Kidney epithelial cell (primary cell): Measurements from ENCODE around the gene HNRNPA2B1. TPM values are rescaled to one million over a fixed set of nuclear protein-coding genes. Genes with fewer than 3 reads are reported as not detected.
"Not testable (repeated sequence)": the region's sequence is repeated elsewhere in the genome, so short reads cannot be mapped to it uniquely, and the experiment has no call there.

Source experiments
- DNase-seq: peaks from one replicate; pipeline ENCODE4 v3.0.0-alpha.2; 2010; ENCODE audit warnings: low read depth
- H3K27me3 ChIP-seq: 2 replicates; pipeline ENCODE4 v1.6.0; 2011; ENCODE audit warnings: low read length; ENCODE audit not compliant: control insufficient read depth, insufficient read depth
- H3K36me3 ChIP-seq: 2 replicates; pipeline ENCODE4 v1.5.1; 2011; ENCODE audit warnings: low read length; ENCODE audit not compliant: control insufficient read depth, insufficient read depth
- H3K4me3 ChIP-seq: 2 replicates; pipeline ENCODE4 v1.5.1; 2011; ENCODE audit warnings: low read depth, mild to moderate bottlenecking, control low read depth, low read length
- total RNA-seq: library from RNA; depleted of rRNA; stranded (reverse); fragments of >200 nt; gene quantifications from 2 replicates; pipeline ENCODE4 v1.2.3, GENCODE V29; 2015
- TF ChIP-seq, protein P1 (sequence below): IDR thresholded peaks from 2 replicates; pipeline ENCODE4 v1.5.1; 2011; ENCODE audit warnings: mild to moderate bottlenecking, moderate library complexity, low read length, control low read depth, inconsistent platforms; ENCODE audit not compliant: insufficient read depth, poor library complexity, severe bottlenecking

The HNRNPA2B1 gene
- total RNA-seq, 1 donor from 2014 or later = 133 TPM

DNA sequence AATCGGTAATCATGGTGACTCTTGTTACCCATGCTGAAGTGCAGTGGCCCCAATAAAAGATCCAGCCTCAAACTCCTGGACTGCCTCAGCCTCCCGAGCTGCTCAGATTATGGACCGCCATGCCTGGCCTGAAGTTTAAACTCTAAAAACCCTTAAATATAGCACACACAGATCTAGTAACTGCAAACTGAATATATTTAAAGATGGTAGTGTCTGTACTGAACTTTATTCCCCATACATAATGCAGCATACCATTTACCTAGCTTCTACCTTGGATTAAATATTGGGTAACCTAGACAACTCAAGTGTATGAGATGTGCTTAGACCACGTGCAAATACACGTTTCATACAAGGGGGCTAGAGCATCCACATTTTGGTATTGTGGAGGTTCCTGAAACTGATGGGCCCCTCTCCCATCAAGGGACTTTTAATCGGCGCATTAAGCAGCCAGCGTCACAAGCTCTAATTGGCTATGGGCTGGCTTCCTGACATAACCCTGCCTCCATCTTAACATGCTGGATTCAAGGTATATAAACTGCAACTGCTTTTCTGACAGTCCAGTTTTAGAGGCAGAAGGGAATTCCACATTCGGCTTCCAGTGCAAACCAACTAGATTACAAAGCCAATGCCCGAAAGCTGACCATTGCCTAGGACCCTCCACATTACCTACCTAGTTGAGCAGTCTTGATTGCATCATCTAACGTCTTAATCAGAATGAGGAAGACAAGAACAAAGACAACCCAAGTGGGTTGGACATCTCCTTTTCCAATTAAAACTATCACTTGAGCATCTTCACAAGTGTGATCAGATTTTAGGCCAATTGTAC lies 13.0 kb downstream of the HNRNPA2B1 start:
- H3K4me3 ChIP-seq = no peak overlapping the region
- H3K27me3 ChIP-seq = no peaks in the 10 kb centered on the region
- H3K36me3 ChIP-seq = peaks cover 5% of the 10 kb centered on the region
- no peak for DNase-seq
- TF ChIP-seq, protein P1, sequence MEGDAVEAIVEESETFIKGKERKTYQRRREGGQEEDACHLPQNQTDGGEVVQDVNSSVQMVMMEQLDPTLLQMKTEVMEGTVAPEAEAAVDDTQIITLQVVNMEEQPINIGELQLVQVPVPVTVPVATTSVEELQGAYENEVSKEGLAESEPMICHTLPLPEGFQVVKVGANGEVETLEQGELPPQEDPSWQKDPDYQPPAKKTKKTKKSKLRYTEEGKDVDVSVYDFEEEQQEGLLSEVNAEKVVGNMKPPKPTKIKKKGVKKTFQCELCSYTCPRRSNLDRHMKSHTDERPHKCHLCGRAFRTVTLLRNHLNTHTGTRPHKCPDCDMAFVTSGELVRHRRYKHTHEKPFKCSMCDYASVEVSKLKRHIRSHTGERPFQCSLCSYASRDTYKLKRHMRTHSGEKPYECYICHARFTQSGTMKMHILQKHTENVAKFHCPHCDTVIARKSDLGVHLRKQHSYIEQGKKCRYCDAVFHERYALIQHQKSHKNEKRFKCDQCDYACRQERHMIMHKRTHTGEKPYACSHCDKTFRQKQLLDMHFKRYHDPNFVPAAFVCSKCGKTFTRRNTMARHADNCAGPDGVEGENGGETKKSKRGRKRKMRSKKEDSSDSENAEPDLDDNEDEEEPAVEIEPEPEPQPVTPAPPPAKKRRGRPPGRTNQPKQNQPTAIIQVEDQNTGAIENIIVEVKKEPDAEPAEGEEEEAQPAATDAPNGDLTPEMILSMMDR = no peak

GRCh38 chr7:26186364-26187311 lies 13.9 kb downstream of the HNRNPA2B1 start:
- Histone ChIP-seq H3K36me3 (peaks cover 3% of the 10 kb centered on the region), H3K27me3 (no peaks in the 10 kb centered on the region), H3K4me3 (no peak overlapping the region)
- no peak for DNase-seq
- TF ChIP-seq, protein P1 = no peak

- TF ChIP-seq, protein P1 = no peak
- peaks cover 2% of the 10 kb centered on the region for H3K36me3 ChIP-seq
- H3K27me3 ChIP-seq = no peaks in the 10 kb centered on the region
- no peak overlapping the region for H3K4me3 ChIP-seq
- no peak for DNase-seq
Measured at GRCh38 chr7:26185844-26186180, 14.7 kb downstream of the HNRNPA2B1 start.

- Histone ChIP-seq H3K36me3 (peaks cover 2% of the 10 kb centered on the region), H3K4me3 (no peak overlapping the region), H3K27me3 (no peaks in the 10 kb centered on the region)
- no peak for DNase-seq
- TF ChIP-seq, protein P1 = no peak
Measured at GRCh38 chr7:26185131-26185843, 15.3 kb downstream of the HNRNPA2B1 start.

DNA sequence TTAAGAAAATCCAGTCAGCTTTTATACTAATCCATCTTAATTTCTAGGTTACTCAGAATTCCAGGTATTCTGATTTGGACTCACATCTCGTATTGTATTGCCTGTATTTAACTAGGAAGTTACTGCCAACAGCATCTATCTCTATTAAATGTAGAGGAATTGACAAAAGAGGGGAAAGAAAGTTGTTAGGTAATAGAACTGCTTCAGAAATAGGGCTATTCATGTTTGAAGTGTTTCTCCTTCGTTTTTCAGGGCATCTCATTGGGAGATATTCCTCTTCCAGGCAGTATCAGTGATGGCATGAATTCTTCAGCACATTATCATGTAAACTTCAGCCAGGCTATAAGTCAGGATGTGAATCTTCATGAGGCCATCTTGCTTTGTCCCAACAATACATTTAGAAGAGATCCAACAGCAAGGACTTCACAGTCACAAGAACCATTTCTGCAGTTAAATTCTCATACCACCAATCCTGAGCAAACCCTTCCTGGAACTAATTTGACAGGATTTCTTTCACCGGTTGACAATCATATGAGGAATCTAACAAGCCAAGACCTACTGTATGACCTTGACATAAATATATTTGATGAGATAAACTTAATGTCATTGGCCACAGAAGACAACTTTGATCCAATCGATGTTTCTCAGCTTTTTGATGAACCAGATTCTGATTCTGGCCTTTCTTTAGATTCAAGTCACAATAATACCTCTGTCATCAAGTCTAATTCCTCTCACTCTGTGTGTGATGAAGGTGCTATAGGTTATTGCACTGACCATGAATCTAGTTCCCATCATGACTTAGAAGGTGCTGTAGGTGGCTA lies 16.1 kb downstream of the HNRNPA2B1 start:
- not testable (repeated sequence) for DNase-seq, H3K27me3 ChIP-seq, H3K4me3 ChIP-seq, H3K36me3 ChIP-seq
